GM18517 (cell line): ENCODE measurements around the gene TIA1.
"Not testable (repeated sequence)": the region's sequence is repeated elsewhere in the genome, so short reads cannot be mapped to it uniquely, and the experiment has no call there.

Experiments
- ATAC-seq: cut with Tn5 transposase; IDR thresholded peaks from one replicate; pipeline ENCODE4 v1.9.1; 2021; ENCODE audit warnings: mild to moderate bottlenecking, moderate library complexity; ENCODE audit not compliant: unreplicated experiment

The TIA1 gene

GRCh38 chr2:70223305-70223704 lies 25.1 kb downstream of the TIA1 start:
- ATAC-seq = not testable (repeated sequence)

GRCh38 chr2:70214953-70215549 lies 33.4 kb downstream of the TIA1 start:
- ATAC-seq = no peak

GRCh38 chr2:70214365-70214764 lies 34.1 kb downstream of the TIA1 start:
- no peak for ATAC-seq

- no peak for ATAC-seq
Measured at GRCh38 chr2:70212298-70212932, 36.0 kb downstream of the TIA1 start.

GRCh38 chr2:70211595-70211994 lies 36.8 kb downstream of the TIA1 start:
- ATAC-seq = no peak

GRCh38 chr2:70204452-70204851 lies 44.0 kb downstream of the TIA1 start:
- ATAC-seq = no peak

- ATAC-seq = no peak
Measured at GRCh38 chr2:70203086-70203485, 45.3 kb downstream of the TIA1 start.

GRCh38 chr2:70202236-70202806 lies 46.1 kb downstream of the TIA1 start:
- ATAC-seq = no peak

- ATAC-seq = no peak
Measured at GRCh38 chr2:70201831-70202230, 46.6 kb downstream of the TIA1 start.

GRCh38 chr2:70201225-70201768 lies 47.1 kb downstream of the TIA1 start:
- ATAC-seq = no peak

- no peak for ATAC-seq
Measured at GRCh38 chr2:70199320-70199864, 49.0 kb downstream of the TIA1 start.

GRCh38 chr2:70192516-70192915 lies 55.9 kb downstream of the TIA1 start:
- ATAC-seq = no peak

- ATAC-seq = no peak
Measured at GRCh38 chr2:70191244-70191735, 57.1 kb downstream of the TIA1 start.

GRCh38 chr2:70190418-70191243 lies 57.8 kb downstream of the TIA1 start, which contains the start of gene C2orf42:
Gene C2orf42 (minus strand): TSS chr2:70191019. CDS start chr2:70181985, 9,034 bp downstream.
- peak; percentile 82 for ATAC-seq

- ATAC-seq = no peak
Measured at GRCh38 chr2:70188460-70188859, 60.0 kb downstream of the TIA1 start.

GRCh38 chr2:70187170-70187569 lies 61.3 kb downstream of the TIA1 start:
- not testable (repeated sequence) for ATAC-seq

GRCh38 chr2:70182689-70183088 lies 65.7 kb downstream of the TIA1 start:
- ATAC-seq = no peak

- ATAC-seq = no peak
Measured at GRCh38 chr2:70181363-70181956, 67.0 kb downstream of the TIA1 start.

GRCh38 chr2:70173520-70173919 lies 74.9 kb downstream of the TIA1 start:
- ATAC-seq = no peak

- not testable (repeated sequence) for ATAC-seq
Measured at GRCh38 chr2:70169654-70170245, 78.7 kb downstream of the TIA1 start.
